GM23338 (cell line): ENCODE data around the gene SPCS2. TPM values are rescaled to one million over a fixed set of nuclear protein-coding genes. Genes with fewer than 3 reads are reported as not detected.

ENCODE experiments used
- ATAC-seq: fragments of 200-7000 bp; cut with Tn5 transposase; 3 replicates; pipeline ENCODE4 v1.9.1; 2020
- DNase-seq: peaks from one replicate; pipeline ENCODE4 v3.0.0-alpha.2; 2015; ENCODE audit warnings: low spot score
- H2AFZ ChIP-seq: fragments of 200-600 bp; sonication (generic); 2 replicates; pipeline ENCODE4 v1.8.0; 2016; ENCODE audit warnings: antibody characterized with exemption, mild to moderate bottlenecking, moderate library complexity
- H3F3A ChIP-seq: fragments of 200-600 bp; sonication (generic); replicated peaks from 2 replicates; pipeline ENCODE4 v1.8.0; 2017; ENCODE audit warnings: antibody characterized with exemption, mixed run types, low read depth
- H3K27ac ChIP-seq: fragments of 200-600 bp; sonication (generic); 2 replicates; pipeline ENCODE4 v1.6.1; 2016; ENCODE audit warnings: low read depth
- H3K27me3 ChIP-seq: fragments of 200-600 bp; sonication (generic); 2 replicates; pipeline ENCODE4 v1.8.0; 2016; ENCODE audit warnings: mild to moderate bottlenecking, mixed run types, moderate library complexity; ENCODE audit not compliant: insufficient read depth
- H3K36me3 ChIP-seq: fragments of 200-600 bp; sonication (generic); 2 replicates; pipeline ENCODE4 v1.8.0; 2016; ENCODE audit warnings: mild to moderate bottlenecking; ENCODE audit not compliant: insufficient read depth
- H3K4me1 ChIP-seq: fragments of 200-600 bp; sonication (generic); 2 replicates; pipeline ENCODE4 v1.8.0; 2016; ENCODE audit warnings: mild to moderate bottlenecking, moderate library complexity; ENCODE audit not compliant: insufficient read depth
- H3K4me2 ChIP-seq: fragments of 200-600 bp; sonication (generic); 2 replicates; pipeline ENCODE4 v1.7.1; 2017; ENCODE audit warnings: mixed run types
- H3K4me3 ChIP-seq: fragments of 200-600 bp; sonication (generic); 2 replicates; pipeline ENCODE4 v1.6.1; 2016; ENCODE audit warnings: mixed run types
- H3K79me2 ChIP-seq: fragments of 200-600 bp; sonication (generic); replicated peaks from 2 replicates; pipeline ENCODE4 v1.8.0; 2017; ENCODE audit warnings: mild to moderate bottlenecking; ENCODE audit not compliant: insufficient read depth
- H3K9me2 ChIP-seq: fragments of 200-600 bp; sonication (generic); 2 replicates; pipeline ENCODE4 v1.8.0; 2017; ENCODE audit not compliant: insufficient read depth
- H4K20me1 ChIP-seq: fragments of 200-600 bp; sonication (generic); replicated peaks from 2 replicates; pipeline ENCODE4 v1.8.0; 2017; ENCODE audit warnings: mild to moderate bottlenecking; ENCODE audit not compliant: insufficient read depth
- H3K27ac Mint-ChIP-seq: 2 replicates; pipeline ENCODE4 v1.8.0; 2020; ENCODE audit warnings: inconsistent platforms, mild to moderate bottlenecking, moderate library complexity, mixed read lengths
- H3K27me3 Mint-ChIP-seq: 3 replicates; pipeline ENCODE4 v1.8.0; 2022; ENCODE audit warnings: low read depth, mild to moderate bottlenecking, moderate library complexity, mixed read lengths, inconsistent platforms; ENCODE audit not compliant: insufficient read depth, poor library complexity
- H3K36me3 Mint-ChIP-seq: 3 replicates; pipeline ENCODE4 v1.8.0; 2021; ENCODE audit warnings: low read depth, mild to moderate bottlenecking, inconsistent platforms, moderate library complexity, mixed read lengths
- H3K4me1 Mint-ChIP-seq: 3 replicates; pipeline ENCODE4 v1.8.0; 2020; ENCODE audit warnings: mild to moderate bottlenecking, inconsistent platforms, mixed read lengths
- H3K4me3 Mint-ChIP-seq: 3 replicates; pipeline ENCODE4 v1.8.0; 2021; ENCODE audit warnings: moderate library complexity, mild to moderate bottlenecking, inconsistent platforms, mixed read lengths
- H3K9me3 Mint-ChIP-seq: 3 replicates; pipeline ENCODE4 v1.8.0; 2020; ENCODE audit warnings: moderate library complexity, mild to moderate bottlenecking, inconsistent platforms, mixed read lengths
- EZH2 ChIP-seq: fragments of 200-600 bp; sonication (generic); IDR thresholded peaks from one replicate; pipeline ENCODE4 v1.8.0; 2017; ENCODE audit warnings: antibody characterized with exemption, mild to moderate bottlenecking, low read depth; ENCODE audit not compliant: unreplicated experiment
- EZH2phosphoT487 ChIP-seq: fragments of 200-600 bp; sonication (generic); IDR thresholded peaks from one replicate; pipeline ENCODE4 v1.8.1; 2018; ENCODE audit warnings: antibody characterized with exemption; ENCODE audit not compliant: unreplicated experiment
- NANOG ChIP-seq: IDR thresholded peaks from 2 replicates; pipeline ENCODE4 v1.6.1; 2016; ENCODE audit warnings: antibody characterized with exemption, borderline replicate concordance
- STAT1 ChIP-seq: IDR thresholded peaks from one replicate; pipeline ENCODE4 v1.6.1; 2016; ENCODE audit warnings: antibody characterized with exemption; ENCODE audit not compliant: unreplicated experiment
- polyA plus RNA-seq: library from polyadenylated mRNA; unstranded; fragments of >200 nt; fragmentation: Nextera tagmentation; extraction: Ambion mirVana; gene quantifications from 2 replicates; pipeline ENCODE4 v1.2.1, GENCODE V29; 2016
- total RNA-seq: library from RNA; depleted of rRNA; stranded (reverse); fragments of >200 nt; shearing (Covaris generic); gene quantifications from 2 replicates; pipeline ENCODE4 v1.2.3, GENCODE V29; 2014
- TF ChIP-seq, protein P1 (sequence below): fragments of 250-450 bp; sonication (Bioruptor Pico); IDR thresholded peaks from 2 replicates; pipeline ENCODE4 v1.5.0; 2020; ENCODE audit warnings: mild to moderate bottlenecking, moderate library complexity
- TF ChIP-seq, protein P2 (sequence below): IDR thresholded peaks from one replicate; pipeline ENCODE4 v1.6.1; 2018; ENCODE audit warnings: antibody characterized with exemption; ENCODE audit not compliant: unreplicated experiment

SPCS2 gene
- total and polyA plus RNA-seq, 2 experiments from 2014 or later = 115 to 334 TPM

DNA sequence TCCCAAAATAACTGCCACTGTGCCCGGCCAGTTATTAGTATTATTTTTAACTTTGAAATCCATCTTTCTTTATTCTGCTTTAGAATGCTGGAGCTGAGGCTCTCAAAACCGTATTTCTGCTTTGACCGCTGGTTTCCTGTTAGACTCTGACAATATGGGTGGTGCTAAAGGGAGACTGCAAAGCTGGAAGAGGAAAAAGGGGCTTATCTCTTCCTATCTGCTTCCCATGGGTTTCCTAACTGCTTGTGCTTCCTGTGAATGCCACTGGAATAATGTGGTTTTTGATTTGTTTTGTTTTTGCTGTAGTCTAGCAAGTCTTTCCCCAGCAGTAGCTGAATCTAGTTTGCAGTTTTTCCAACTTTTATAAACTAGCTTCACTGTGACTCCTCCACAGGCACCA, 43.7 kb upstream of the SPCS2 start (continued):
- TF ChIP-seq, protein P1, sequence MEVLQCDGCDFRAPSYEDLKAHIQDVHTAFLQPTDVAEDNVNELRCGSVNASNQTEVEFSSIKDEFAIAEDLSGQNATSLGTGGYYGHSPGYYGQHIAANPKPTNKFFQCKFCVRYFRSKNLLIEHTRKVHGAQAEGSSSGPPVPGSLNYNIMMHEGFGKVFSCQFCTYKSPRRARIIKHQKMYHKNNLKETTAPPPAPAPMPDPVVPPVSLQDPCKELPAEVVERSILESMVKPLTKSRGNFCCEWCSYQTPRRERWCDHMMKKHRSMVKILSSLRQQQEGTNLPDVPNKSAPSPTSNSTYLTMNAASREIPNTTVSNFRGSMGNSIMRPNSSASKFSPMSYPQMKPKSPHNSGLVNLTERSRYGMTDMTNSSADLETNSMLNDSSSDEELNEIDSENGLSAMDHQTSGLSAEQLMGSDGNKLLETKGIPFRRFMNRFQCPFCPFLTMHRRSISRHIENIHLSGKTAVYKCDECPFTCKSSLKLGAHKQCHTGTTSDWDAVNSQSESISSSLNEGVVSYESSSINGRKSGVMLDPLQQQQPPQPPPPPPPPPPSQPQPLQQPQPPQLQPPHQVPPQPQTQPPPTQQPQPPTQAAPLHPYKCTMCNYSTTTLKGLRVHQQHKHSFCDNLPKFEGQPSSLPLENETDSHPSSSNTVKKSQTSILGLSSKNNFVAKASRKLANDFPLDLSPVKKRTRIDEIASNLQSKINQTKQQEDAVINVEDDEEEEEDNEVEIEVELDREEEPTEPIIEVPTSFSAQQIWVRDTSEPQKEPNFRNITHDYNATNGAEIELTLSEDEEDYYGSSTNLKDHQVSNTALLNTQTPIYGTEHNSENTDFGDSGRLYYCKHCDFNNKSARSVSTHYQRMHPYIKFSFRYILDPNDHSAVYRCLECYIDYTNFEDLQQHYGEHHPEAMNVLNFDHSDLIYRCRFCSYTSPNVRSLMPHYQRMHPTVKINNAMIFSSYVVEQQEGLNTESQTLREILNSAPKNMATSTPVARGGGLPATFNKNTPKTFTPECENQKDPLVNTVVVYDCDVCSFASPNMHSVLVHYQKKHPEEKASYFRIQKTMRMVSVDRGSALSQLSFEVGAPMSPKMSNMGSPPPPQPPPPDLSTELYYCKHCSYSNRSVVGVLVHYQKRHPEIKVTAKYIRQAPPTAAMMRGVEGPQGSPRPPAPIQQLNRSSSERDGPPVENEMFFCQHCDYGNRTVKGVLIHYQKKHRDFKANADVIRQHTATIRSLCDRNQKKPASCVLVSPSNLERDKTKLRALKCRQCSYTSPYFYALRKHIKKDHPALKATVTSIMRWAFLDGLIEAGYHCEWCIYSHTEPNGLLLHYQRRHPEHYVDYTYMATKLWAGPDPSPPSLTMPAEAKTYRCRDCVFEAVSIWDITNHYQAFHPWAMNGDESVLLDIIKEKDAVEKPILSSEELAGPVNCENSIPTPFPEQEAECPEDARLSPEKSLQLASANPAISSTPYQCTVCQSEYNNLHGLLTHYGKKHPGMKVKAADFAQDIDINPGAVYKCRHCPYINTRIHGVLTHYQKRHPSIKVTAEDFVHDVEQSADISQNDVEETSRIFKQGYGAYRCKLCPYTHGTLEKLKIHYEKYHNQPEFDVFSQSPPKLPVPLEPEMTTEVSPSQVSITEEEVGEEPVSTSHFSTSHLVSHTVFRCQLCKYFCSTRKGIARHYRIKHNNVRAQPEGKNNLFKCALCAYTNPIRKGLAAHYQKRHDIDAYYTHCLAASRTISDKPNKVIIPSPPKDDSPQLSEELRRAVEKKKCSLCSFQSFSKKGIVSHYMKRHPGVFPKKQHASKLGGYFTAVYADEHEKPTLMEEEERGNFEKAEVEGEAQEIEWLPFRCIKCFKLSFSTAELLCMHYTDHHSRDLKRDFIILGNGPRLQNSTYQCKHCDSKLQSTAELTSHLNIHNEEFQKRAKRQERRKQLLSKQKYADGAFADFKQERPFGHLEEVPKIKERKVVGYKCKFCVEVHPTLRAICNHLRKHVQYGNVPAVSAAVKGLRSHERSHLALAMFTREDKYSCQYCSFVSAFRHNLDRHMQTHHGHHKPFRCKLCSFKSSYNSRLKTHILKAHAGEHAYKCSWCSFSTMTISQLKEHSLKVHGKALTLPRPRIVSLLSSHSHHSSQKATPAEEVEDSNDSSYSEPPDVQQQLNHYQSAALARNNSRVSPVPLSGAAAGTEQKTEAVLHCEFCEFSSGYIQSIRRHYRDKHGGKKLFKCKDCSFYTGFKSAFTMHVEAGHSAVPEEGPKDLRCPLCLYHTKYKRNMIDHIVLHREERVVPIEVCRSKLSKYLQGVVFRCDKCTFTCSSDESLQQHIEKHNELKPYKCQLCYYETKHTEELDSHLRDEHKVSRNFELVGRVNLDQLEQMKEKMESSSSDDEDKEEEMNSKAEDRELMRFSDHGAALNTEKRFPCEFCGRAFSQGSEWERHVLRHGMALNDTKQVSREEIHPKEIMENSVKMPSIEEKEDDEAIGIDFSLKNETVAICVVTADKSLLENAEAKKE (CRISPR knock-in tag) = no peak
- TF ChIP-seq EZH2 (no peak), STAT1 (no peak), NANOG (no peak)
- TF ChIP-seq, protein P2, sequence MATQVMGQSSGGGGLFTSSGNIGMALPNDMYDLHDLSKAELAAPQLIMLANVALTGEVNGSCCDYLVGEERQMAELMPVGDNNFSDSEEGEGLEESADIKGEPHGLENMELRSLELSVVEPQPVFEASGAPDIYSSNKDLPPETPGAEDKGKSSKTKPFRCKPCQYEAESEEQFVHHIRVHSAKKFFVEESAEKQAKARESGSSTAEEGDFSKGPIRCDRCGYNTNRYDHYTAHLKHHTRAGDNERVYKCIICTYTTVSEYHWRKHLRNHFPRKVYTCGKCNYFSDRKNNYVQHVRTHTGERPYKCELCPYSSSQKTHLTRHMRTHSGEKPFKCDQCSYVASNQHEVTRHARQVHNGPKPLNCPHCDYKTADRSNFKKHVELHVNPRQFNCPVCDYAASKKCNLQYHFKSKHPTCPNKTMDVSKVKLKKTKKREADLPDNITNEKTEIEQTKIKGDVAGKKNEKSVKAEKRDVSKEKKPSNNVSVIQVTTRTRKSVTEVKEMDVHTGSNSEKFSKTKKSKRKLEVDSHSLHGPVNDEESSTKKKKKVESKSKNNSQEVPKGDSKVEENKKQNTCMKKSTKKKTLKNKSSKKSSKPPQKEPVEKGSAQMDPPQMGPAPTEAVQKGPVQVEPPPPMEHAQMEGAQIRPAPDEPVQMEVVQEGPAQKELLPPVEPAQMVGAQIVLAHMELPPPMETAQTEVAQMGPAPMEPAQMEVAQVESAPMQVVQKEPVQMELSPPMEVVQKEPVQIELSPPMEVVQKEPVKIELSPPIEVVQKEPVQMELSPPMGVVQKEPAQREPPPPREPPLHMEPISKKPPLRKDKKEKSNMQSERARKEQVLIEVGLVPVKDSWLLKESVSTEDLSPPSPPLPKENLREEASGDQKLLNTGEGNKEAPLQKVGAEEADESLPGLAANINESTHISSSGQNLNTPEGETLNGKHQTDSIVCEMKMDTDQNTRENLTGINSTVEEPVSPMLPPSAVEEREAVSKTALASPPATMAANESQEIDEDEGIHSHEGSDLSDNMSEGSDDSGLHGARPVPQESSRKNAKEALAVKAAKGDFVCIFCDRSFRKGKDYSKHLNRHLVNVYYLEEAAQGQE = no peak

DNA sequence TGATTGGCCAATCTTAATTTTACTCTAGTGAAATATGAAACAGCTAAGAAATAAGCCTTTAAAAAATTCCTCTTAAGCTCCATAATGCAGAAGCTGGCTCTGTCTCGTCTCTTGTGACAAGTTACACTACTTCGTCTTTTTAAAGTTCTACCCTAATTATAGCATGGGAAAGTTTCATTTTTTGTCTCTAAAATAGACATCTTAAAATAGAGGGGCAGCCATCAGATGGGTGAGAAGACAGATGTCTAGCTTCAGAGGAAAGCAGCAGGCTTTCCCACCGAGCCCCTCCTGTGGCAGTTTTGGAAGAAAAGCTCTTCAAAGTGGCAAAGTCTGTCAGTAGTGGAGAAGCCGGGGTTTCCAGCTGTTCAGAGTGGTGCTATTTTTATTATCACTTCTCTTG, 39.7 kb upstream of the SPCS2 start:
- ATAC-seq = no peak
- Histone ChIP-seq H3K27ac (no peak overlapping the region), H3F3A (no peaks in the 10 kb centered on the region), H3K4me2 (no peak overlapping the region), H4K20me1 (no peaks in the 10 kb centered on the region), H3K79me2 (no peaks in the 10 kb centered on the region), H3K36me3 (no peaks in the 10 kb centered on the region), H3K27me3 (no peaks in the 10 kb centered on the region), H2AFZ (no peak overlapping the region), H3K4me3 (no peak overlapping the region), H3K4me1 (no peaks in the 10 kb centered on the region), H3K9me2 (no peaks in the 10 kb centered on the region)
- Mint-ChIP-seq H3K27me3 (no peaks in the 10 kb centered on the region), H3K9me3 (no peaks in the 10 kb centered on the region), H3K36me3 (no peaks in the 10 kb centered on the region), H3K27ac (no peak overlapping the region), H3K4me3 (no peak overlapping the region), H3K4me1 (no peaks in the 10 kb centered on the region)
- no peak for DNase-seq
- TF ChIP-seq EZH2phosphoT487 = no peak
- TF ChIP-seq, protein P1 (CRISPR knock-in tag) = no peak
